Naive thymus-derived CD4-positive, alpha-beta T cell (primary cell): Measurements from ENCODE around the gene GNAT1. TPM values are rescaled to one million over a fixed set of nuclear protein-coding genes. Genes with fewer than 3 reads are reported as not detected.

Experiments used
- ATAC-seq: fragments of 150-1000 bp; cut with Tn5 transposase; 2 replicates; pipeline ENCODE4 v1.10.0; 2021; ENCODE audit warnings: mild to moderate bottlenecking, moderate library complexity
- CTCF ChIA-PET: fragments of 350-600 bp; sonication (Branson Sonifier 250); formaldehyde crosslinking; loops from one replicate; lab custom pipeline; 2021; ENCODE audit warnings: antibody characterized with exemption; lab: Charles Lee
- POLR2A ChIA-PET: fragments of 350-600 bp; sonication (Branson Sonifier 250); formaldehyde crosslinking; loops from one replicate; lab custom pipeline; 2021; ENCODE audit warnings: antibody characterized with exemption, inconsistent platforms; lab: Charles Lee
- DNase-seq, 9 donors: peaks; one replicate each; pipeline versions ENCODE4 v3.0.0 to v3.0.0-alpha.2; 2020 to 2022; ENCODE audit warnings: mixed read lengths in 1 of 9
- H3K27ac ChIP-seq: one replicate; pipeline ENCODE4 v1.7.0; 2013; ENCODE audit warnings: mild to moderate bottlenecking, low read depth, low read length, moderate library complexity
- H3K27me3 ChIP-seq, 2 donors: one replicate each; pipeline ENCODE4 v1.7.0; 2013; ENCODE audit warnings: low read length in 2 of 2, mild to moderate bottlenecking in 2 of 2, moderate library complexity in 2 of 2; ENCODE audit not compliant: control insufficient read depth in 2 of 2, insufficient read depth in 2 of 2
- H3K36me3 ChIP-seq, 3 experiments: 1 replicate in 2 of 3; 2 replicates in 1 of 3; pipeline ENCODE4 v1.7.0; 2013; ENCODE audit warnings: low read length in 3 of 3, mild to moderate bottlenecking in 3 of 3, moderate library complexity in 1 of 3; ENCODE audit not compliant: insufficient read depth in 3 of 3, control insufficient read depth in 2 of 3
- H3K4me1 ChIP-seq, 2 donors: one replicate each; pipeline ENCODE4 v1.7.0; 2013; ENCODE audit warnings: low read length in 2 of 2, mild to moderate bottlenecking in 2 of 2, moderate library complexity in 1 of 2; ENCODE audit not compliant: control insufficient read depth in 2 of 2, insufficient read depth in 2 of 2
- H3K4me3 ChIP-seq: 2 replicates; pipeline ENCODE4 v1.7.0; 2013; ENCODE audit warnings: mild to moderate bottlenecking, low read length
- H3K9me3 ChIP-seq, 3 experiments: 1 replicate in 2 of 3; 2 replicates in 1 of 3; pipeline ENCODE4 v1.7.0; 2013; ENCODE audit warnings: low read length in 3 of 3; ENCODE audit not compliant: control insufficient read depth in 2 of 3
- H3K27ac Mint-ChIP-seq, 9 donors: one replicate each; pipeline ENCODE4 v1.8.0; 2020 to 2022; ENCODE audit warnings: mixed read lengths in 9 of 9, mild to moderate bottlenecking in 8 of 9, moderate library complexity in 5 of 9, inconsistent platforms in 2 of 9
- H3K27me3 Mint-ChIP-seq, 5 donors: one replicate each; pipeline ENCODE4 v1.8.0; 2021 to 2022; ENCODE audit warnings: mixed read lengths in 5 of 5, mild to moderate bottlenecking in 1 of 5
- H3K36me3 Mint-ChIP-seq, 5 donors: one replicate each; pipeline ENCODE4 v1.8.0; 2020 to 2022; ENCODE audit warnings: mixed read lengths in 5 of 5, mild to moderate bottlenecking in 3 of 5, inconsistent platforms in 1 of 5
- H3K4me1 Mint-ChIP-seq, 7 donors: one replicate each; pipeline ENCODE4 v1.8.0; 2020 to 2022; ENCODE audit warnings: mixed read lengths in 7 of 7, mild to moderate bottlenecking in 3 of 7, inconsistent platforms in 1 of 7
- H3K4me3 Mint-ChIP-seq, 10 donors: one replicate each; pipeline ENCODE4 v1.8.0; 2020 to 2022; ENCODE audit warnings: mild to moderate bottlenecking in 10 of 10, mixed read lengths in 10 of 10, moderate library complexity in 6 of 10, inconsistent platforms in 2 of 10
- H3K9me3 Mint-ChIP-seq, 11 donors: one replicate each; pipeline ENCODE4 v1.8.0; 2020 to 2022; ENCODE audit warnings: mixed read lengths in 11 of 11, mild to moderate bottlenecking in 4 of 11, inconsistent platforms in 1 of 11, moderate library complexity in 1 of 11
- intact Hi-C, 2 donors: fragments of 100-400 bp; cut with micrococcal nuclease; formaldehyde crosslinking; loops; one replicate each; pipeline ENCODE4 v1.15.1; 2023
- polyA plus RNA-seq, 2 donors: library from polyadenylated mRNA; unstranded; fragments of 300-500 nt; fragmentation: Illumina TruSeq; gene quantifications; one replicate each; pipeline ENCODE4 v1.2.3, GENCODE V29; 2021
- total RNA-seq, 6 experiments: library from RNA in 5 of 6; stranded (reverse) in 5 of 6; gene quantifications; 1 replicate in 5 of 6; 2 replicates in 1 of 6; pipeline ENCODE4 v1.2.3 and lab custom pipeline; 2021 to 2026

Gene GNAT1
- total and polyA plus RNA-seq, 7 experiments from 2014 or later: 0.24 to 1.2 TPM; not detected in 5

DNA sequence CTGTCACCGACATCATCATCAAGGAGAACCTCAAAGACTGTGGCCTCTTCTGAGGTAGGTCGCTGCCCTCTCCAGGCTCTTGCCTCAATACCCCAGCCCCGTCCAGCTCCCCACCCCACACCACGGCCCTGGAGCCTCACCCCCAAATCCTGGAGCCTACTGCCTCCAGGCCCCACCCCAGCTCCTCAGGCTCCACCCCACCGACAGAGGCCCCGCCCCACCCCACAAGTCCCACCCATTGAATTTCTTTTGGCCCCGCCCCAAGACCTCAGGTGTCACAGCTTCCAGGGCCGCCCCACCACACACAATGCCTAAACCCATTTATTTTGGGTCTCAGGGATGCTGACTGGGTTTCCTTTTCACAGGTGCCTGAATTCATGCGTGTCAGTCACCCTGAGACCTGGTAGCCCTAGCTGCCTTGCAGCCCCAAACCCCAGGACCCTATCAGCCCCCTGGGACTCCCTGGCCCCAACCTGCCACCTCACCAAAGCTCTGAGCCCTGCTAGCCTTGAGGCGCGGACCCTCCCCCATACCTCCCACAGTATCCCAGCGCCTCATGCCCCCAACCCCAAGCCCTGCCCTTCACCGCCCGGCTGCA lies 3.6 kb downstream of the GNAT1 start:
- Mint-ChIP-seq H3K36me3 (no peaks in the 10 kb centered on the region), H3K4me1 (peaks cover 4 to 16% (median 9%) of the 10 kb centered on the region in 7 donors), H3K27me3 (peaks cover 0 to 25% (median 9%) of the 10 kb centered on the region in 5 donors), H3K4me3 (peak overlapping the region; percentile 36 to 80 (median 66)), H3K27ac (peak overlapping the region in 8 of 9 donors; percentile 21 to 92 (median 79)), H3K9me3 (no peaks in the 10 kb centered on the region)
- CTCF ChIA-PET: interaction anchor here (0.6 to 7.8 kb wide), 19 partner anchors 9 to 170 kb away, joined by 3 to 108 read pairs (median 6); partner anchors contain the start of gene IFRD2
- Histone ChIP-seq H3K9me3 (no peaks in the 10 kb centered on the region), H3K27me3 (no peaks in the 10 kb centered on the region), H3K27ac (no peak overlapping the region), H3K4me3 (peak overlapping the region; percentile 34), H3K4me1 (peaks cover 5 to 13% of the 10 kb centered on the region in 2 donors), H3K36me3 (no peaks in the 10 kb centered on the region)
- POLR2A ChIA-PET: interaction anchor here (0.9 to 2.2 kb wide), 5 partner anchors 30 to 142 kb away, joined by 3 to 11 read pairs (median 3); partner anchors contain the start of gene GNAI2
- ATAC-seq (peak; percentile 80), DNase-seq (peak in 2 of 9 donors; percentile 30 to 41)
- intact Hi-C loops: loop anchor here in 1 of 2 donors (1.0 to 10.0 kb wide), 5 partner anchors 31 to 370 kb away; partner anchors contain the start of genes C3orf18 and HEMK1

GRCh38 chr3:50195501-50196252 lies 4.3 kb downstream of the GNAT1 start:
- Mint-ChIP-seq H3K9me3 (no peaks in the 10 kb centered on the region), H3K4me1 (peaks cover 4 to 16% (median 9%) of the 10 kb centered on the region in 7 donors), H3K36me3 (no peaks in the 10 kb centered on the region), H3K27ac (peak overlapping the region in 1 of 9 donors; percentile 20), H3K4me3 (no peak overlapping the region), H3K27me3 (peaks cover 4 to 25% (median 11%) of the 10 kb centered on the region in 5 donors)
- intact Hi-C loops: loop anchor here in 1 of 2 donors (10.0 kb wide), 1 partner anchor 369 kb away; the partner anchor contains the start of genes C3orf18 and HEMK1
- H3K4me1 ChIP-seq: peaks cover 5 to 13% of the 10 kb centered on the region in 2 donors
- ATAC-seq (no peak), DNase-seq (no peak)
- H3K27me3 ChIP-seq: no peaks in the 10 kb centered on the region
- no peak overlapping the region for H3K4me3 ChIP-seq
- no peak overlapping the region for H3K27ac ChIP-seq
- ChIA-PET CTCF (interaction anchor here (1.2 to 7.8 kb wide), 9 partner anchors 16 to 129 kb away, joined by 3 to 108 read pairs (median 6); partner anchors contain the start of gene IFRD2), POLR2A (interaction anchor here (1.4 to 2.2 kb wide), 2 partner anchors 29 to 51 kb away, joined by 4 to 11 read pairs; no protein-coding TSS in a partner anchor)
- H3K36me3 ChIP-seq: no peaks in the 10 kb centered on the region
- H3K9me3 ChIP-seq: no peaks in the 10 kb centered on the region

GRCh38 chr3:50196253-50196801 lies 4.9 kb downstream of the GNAT1 start:
- intact Hi-C loops: loop anchor here in 1 of 2 donors (10.0 kb wide), 1 partner anchor 368 kb away; the partner anchor contains the start of genes C3orf18 and HEMK1
- Mint-ChIP-seq H3K4me3 (peak overlapping the region in 1 of 10 donors; percentile 1), H3K36me3 (no peaks in the 10 kb centered on the region), H3K9me3 (no peaks in the 10 kb centered on the region), H3K27ac (peak overlapping the region in 5 of 9 donors; percentile 1 to 88 (median 23)), H3K4me1 (peaks cover 4 to 16% (median 9%) of the 10 kb centered on the region in 7 donors), H3K27me3 (peaks cover 10 to 29% (median 16%) of the 10 kb centered on the region in 5 donors)
- no peak for ATAC-seq
- ChIA-PET CTCF (interaction anchor here (0.6 to 7.8 kb wide), 6 partner anchors 24 to 128 kb away, joined by 3 to 108 read pairs (median 19); no protein-coding TSS in a partner anchor), POLR2A (no interaction called here)
- Histone ChIP-seq H3K9me3 (no peaks in the 10 kb centered on the region), H3K4me3 (no peak overlapping the region), H3K27me3 (peaks cover 0 to 3% of the 10 kb centered on the region in 2 donors), H3K36me3 (no peaks in the 10 kb centered on the region), H3K4me1 (peaks cover 5 to 13% of the 10 kb centered on the region in 2 donors), H3K27ac (no peak overlapping the region)
- no peak for DNase-seq

GRCh38 chr3:50201573-50202315 lies 10.3 kb downstream of the GNAT1 start:
- H3K27ac ChIP-seq: no peak overlapping the region
- DNase-seq (no peak), ATAC-seq (no peak)
- no peak overlapping the region for H3K4me3 ChIP-seq
- peaks cover 0 to 14% of the 10 kb centered on the region in 2 donors for H3K27me3 ChIP-seq
- peaks cover 0 to 5% (median 0%) of the 10 kb centered on the region in 5 donors for H3K36me3 Mint-ChIP-seq
- H3K4me1 Mint-ChIP-seq: peaks cover 0 to 4% (median 0%) of the 10 kb centered on the region in 7 donors
- H3K9me3 ChIP-seq: no peaks in the 10 kb centered on the region
- H3K4me1 ChIP-seq: peaks cover 0 to 6% of the 10 kb centered on the region in 2 donors
- peaks cover 30 to 45% (median 40%) of the 10 kb centered on the region in 5 donors for H3K27me3 Mint-ChIP-seq
- no peak overlapping the region for H3K27ac Mint-ChIP-seq
- intact Hi-C loops: no loop called here
- H3K4me3 Mint-ChIP-seq: no peak overlapping the region
- CTCF ChIA-PET: interaction anchor here (1.2 kb wide), 1 partner anchor 9 kb away, joined by 4 read pairs; no protein-coding TSS in a partner anchor
- no peaks in the 10 kb centered on the region for H3K9me3 Mint-ChIP-seq
- POLR2A ChIA-PET: no interaction called here
- H3K36me3 ChIP-seq: no peaks in the 10 kb centered on the region

GRCh38 chr3:50202353-50203112 lies 11.1 kb downstream of the GNAT1 start:
- no peaks in the 10 kb centered on the region for H3K36me3 ChIP-seq
- H3K27ac Mint-ChIP-seq: no peak overlapping the region
- peaks cover 0 to 6% of the 10 kb centered on the region in 2 donors for H3K4me1 ChIP-seq
- peaks cover 0 to 4% (median 0%) of the 10 kb centered on the region in 7 donors for H3K4me1 Mint-ChIP-seq
- H3K27ac ChIP-seq: no peak overlapping the region
- DNase-seq (no peak), ATAC-seq (no peak)
- peaks cover 0 to 14% of the 10 kb centered on the region in 2 donors for H3K27me3 ChIP-seq
- no peaks in the 10 kb centered on the region for H3K9me3 Mint-ChIP-seq
- H3K27me3 Mint-ChIP-seq: peaks cover 36 to 53% (median 42%) of the 10 kb centered on the region in 5 donors
- peaks cover 0 to 5% (median 0%) of the 10 kb centered on the region in 5 donors for H3K36me3 Mint-ChIP-seq
- ChIA-PET CTCF (interaction anchor here (1.5 kb wide), 1 partner anchor 44 kb away, joined by 3 read pairs; no protein-coding TSS in a partner anchor), POLR2A (no interaction called here)
- H3K9me3 ChIP-seq: no peaks in the 10 kb centered on the region
- H3K4me3 Mint-ChIP-seq: peak overlapping the region in 1 of 10 donors; percentile 34
- H3K4me3 ChIP-seq: no peak overlapping the region
- intact Hi-C loops: no loop called here
